SKM-1 (cell line): ENCODE data around the gene TSPAN5.
"Not testable (repeated sequence)": the region's sequence is repeated elsewhere in the genome, so short reads cannot be mapped to it uniquely, and the experiment has no call there.

Experiments
- DNase-seq: peaks from one replicate; lab custom pipeline; 2025; ENCODE audit not compliant: unreplicated experiment; lab: John Stamatoyannopoulos, UW

The TSPAN5 gene

GRCh38 chr4:98558471-98559169, 99.8 kb downstream of the TSPAN5 start:
- DNase-seq = no peak

GRCh38 chr4:98557194-98557892, 101.1 kb downstream of the TSPAN5 start:
- no peak for DNase-seq

- no peak for DNase-seq
These were observed 102.0 kb downstream of the TSPAN5 start for GRCh38 chr4:98556451-98556850.

GRCh38 chr4:98555798-98556445, 102.5 kb downstream of the TSPAN5 start:
- DNase-seq = no peak

GRCh38 chr4:98546910-98547594, 111.4 kb downstream of the TSPAN5 start:
- DNase-seq = no peak

GRCh38 chr4:98544818-98545414, 113.5 kb downstream of the TSPAN5 start:
- DNase-seq = no peak

GRCh38 chr4:98544141-98544817, 114.1 kb downstream of the TSPAN5 start:
- no peak for DNase-seq

GRCh38 chr4:98542011-98542410, 116.4 kb downstream of the TSPAN5 start:
- DNase-seq = no peak

GRCh38 chr4:98540803-98541202, 117.6 kb downstream of the TSPAN5 start:
- no peak for DNase-seq

- DNase-seq = no peak
These were observed 118.7 kb downstream of the TSPAN5 start for GRCh38 chr4:98539741-98540140.

GRCh38 chr4:98539299-98539698, 119.1 kb downstream of the TSPAN5 start:
- DNase-seq = no peak

- no peak for DNase-seq
These were observed 121.8 kb downstream of the TSPAN5 start for GRCh38 chr4:98536631-98537030.

GRCh38 chr4:98534146-98534545, 124.3 kb downstream of the TSPAN5 start:
- DNase-seq = not testable (repeated sequence)

- no peak for DNase-seq
These were observed 127.8 kb downstream of the TSPAN5 start for GRCh38 chr4:98530572-98530971.

GRCh38 chr4:98529970-98530569, 128.3 kb downstream of the TSPAN5 start:
- DNase-seq = no peak

GRCh38 chr4:98528882-98529281, 129.5 kb downstream of the TSPAN5 start:
- DNase-seq = no peak

- DNase-seq = no peak
These were observed 130.7 kb downstream of the TSPAN5 start for GRCh38 chr4:98527534-98528269.

GRCh38 chr4:98524230-98524629, 134.2 kb downstream of the TSPAN5 start:
- DNase-seq = no peak

- DNase-seq = no peak
These were observed 135.6 kb downstream of the TSPAN5 start for GRCh38 chr4:98522636-98523395.
